ENCODE results near the gene SERPINB3.

- TF ChIP-seq EZH2phosphoT487 (IDR thresholded peaks at IDR 0.05; ENCODE audit: borderline replicate concordance, low read depth, low read length) (no peak), CTCF (conservative IDR thresholded peaks at IDR 0.05; ENCODE audit: low read length) (no peak)
Observed at GRCh38 chr18:63613420-63613819, 48.3 kb downstream of the SERPINB3 start.

All from OCI-LY7 (cell line).